HG03460 (cell line): Measurements from ENCODE around the gene MROH2B.
"Not testable (repeated sequence)": the region's sequence is repeated elsewhere in the genome, so short reads cannot be mapped to it uniquely, and the experiment has no call there.

Experiments used
- ATAC-seq: cut with Tn5 transposase; IDR thresholded peaks from one replicate; pipeline ENCODE4 v1.9.1; 2021; ENCODE audit not compliant: unreplicated experiment

MROH2B gene

DNA sequence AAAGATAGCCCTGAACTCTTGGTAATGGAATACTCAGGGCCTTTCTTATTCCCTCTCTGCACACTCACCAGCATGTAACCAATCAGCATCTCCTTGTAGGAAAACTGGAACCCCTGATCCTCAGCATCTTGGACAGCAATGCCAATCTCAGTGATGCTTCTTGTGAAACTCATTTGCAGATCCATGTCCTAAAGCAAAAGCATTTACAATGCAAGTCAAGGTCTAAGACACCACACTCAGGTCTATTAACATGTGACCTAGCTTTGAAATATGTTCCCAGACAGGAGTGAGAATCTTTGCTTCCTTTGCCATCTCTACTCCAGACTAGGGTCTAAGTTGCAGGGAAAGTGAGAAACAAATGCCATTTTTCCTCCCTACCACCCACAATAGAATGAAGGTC is 38.2 kb downstream of the MROH2B start:
- no peak for ATAC-seq

DNA sequence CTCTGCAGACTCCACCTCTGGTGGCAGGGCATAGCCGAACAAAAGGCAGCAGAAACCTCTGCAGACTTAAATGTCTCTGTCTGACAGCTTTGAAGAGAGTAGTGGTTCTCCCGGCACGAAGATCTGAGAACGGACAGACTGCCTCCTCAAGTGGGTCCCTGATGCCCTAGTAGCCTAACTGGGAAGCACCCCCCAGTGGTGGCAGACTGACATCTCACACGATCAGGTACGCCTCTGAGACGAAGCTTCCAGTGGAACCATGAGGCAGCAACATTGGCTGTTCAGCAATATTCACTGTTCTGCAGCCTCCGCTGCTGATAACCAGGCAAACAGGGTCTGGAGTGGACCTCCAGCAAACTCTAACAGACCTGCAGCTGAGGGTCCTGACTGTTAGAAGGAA is 48.5 kb downstream of the MROH2B start:
- ATAC-seq, result not testable (repeated sequence)

DNA sequence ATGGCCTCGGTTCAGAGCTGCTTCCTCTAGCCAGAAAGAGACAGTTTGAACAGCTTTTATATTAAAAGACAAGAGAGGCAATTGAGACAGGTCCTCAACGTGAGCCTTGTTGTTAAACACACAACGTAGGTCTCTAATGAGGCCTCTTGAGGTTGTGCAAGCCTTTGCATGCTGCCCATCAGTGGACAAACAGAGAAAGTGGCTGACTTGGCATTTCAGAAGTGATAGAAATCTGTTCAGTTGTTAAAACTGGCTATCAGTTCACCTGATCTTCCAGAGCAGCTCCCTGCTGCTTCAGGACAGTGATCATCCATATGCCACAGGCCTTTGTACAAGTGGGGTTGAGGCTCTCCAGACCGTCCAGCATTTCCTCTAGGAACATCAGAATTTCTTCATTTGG is 58.8 kb downstream of the MROH2B start:
- ATAC-seq, result no peak

DNA sequence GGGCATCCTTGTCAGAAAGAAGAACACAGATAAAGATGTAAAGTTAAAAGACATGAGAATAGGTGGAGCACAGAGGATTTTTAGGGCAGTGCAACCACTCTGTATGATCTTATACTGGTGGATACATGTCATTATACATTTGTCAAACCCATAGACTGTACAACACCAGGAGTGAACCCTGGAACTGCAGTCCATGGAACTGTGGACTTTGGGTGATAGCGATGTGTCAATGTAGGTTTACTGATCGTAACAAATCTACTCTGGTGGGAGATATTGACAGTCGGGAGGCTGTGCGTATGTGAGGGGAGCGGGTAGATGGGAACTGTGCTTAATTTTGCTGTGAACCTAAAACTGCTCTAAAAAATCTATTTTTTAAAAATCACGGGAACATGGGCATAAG is 60.6 kb downstream of the MROH2B start:
- no peak for ATAC-seq

DNA sequence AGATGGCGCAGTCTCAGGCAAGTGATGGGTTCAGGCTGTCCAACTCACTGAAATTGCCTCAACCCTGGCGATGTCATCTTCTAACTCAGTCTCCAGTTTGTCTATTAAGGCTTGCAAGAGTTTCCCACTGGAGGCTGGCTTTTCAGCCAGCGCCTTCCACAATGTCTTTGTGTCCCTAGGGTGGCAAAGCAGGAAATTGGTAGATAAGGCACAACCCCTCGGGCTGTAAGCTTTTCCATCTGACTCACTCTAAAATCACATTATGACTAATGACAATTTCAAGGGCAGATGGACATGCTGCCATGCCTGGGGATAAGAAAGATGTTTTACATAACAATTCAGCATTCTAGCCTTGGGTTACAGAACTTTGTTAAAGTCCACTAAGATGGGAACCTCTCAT is 61.9 kb downstream of the MROH2B start:
- ATAC-seq, result no peak

DNA sequence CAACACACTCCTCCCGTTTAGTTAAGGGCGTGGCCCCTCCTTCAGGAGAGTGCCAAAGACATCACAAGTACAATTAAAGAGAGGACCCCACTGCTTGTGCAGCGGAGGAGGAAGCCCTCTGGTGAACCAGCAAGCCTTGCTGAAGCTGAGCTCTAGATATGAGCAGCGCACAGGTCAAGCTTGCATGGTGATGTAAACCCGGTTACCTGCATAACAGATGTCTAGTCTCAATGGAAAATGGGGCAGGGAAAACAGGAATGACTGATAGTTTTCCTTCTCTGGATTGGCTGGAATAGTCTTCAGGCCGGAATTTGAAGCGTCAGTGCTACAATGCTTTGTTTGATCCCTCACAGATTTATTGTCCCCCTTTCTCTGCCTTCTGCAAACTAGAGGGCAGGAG is 66.2 kb downstream of the MROH2B start:
- no peak for ATAC-seq

DNA sequence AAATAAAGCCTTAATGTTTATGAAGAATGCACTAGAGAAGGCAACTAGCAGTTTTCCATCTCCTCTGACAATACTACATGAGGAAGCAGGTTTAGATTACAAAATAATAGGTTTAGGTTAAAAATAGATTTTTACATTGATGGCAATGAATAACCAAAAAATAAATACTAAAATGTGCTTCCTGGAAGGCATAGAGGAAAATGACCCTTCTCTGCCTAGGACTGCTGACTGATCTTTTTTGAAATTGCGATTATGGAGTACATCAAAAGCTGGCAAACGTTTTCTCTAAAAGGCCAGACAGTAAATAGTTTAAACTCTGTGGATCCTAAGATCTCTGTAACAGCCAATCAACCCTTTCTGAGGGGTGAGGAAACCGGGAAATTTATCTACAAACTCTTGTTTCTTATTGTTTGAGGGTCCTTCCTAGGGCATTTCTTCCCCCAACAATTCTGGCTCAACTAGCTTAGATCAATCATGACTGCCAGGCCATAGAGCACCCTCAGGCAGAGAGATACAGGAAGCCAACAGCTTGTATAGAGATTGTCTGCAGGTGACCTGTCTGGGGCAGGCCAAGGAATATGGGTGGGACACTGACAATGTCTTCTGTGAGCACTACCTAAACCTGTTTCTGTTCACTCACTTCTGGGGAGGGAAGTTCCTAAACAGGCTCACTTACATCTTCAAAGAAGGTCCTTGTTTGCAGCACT is 67.3 kb downstream of the MROH2B start:
- ATAC-seq, result no peak

- no peak for ATAC-seq
Observed at GRCh38 chr5:40999966-41000365, 71.2 kb downstream of the MROH2B start.

GRCh38 chr5:40999142-40999541 is 72.0 kb downstream of the MROH2B start:
- no peak for ATAC-seq

GRCh38 chr5:40995801-40996586 is 75.1 kb downstream of the MROH2B start:
- ATAC-seq, result no peak

- ATAC-seq, result no peak
Observed at GRCh38 chr5:40991981-40992559, 79.1 kb downstream of the MROH2B start.

DNA sequence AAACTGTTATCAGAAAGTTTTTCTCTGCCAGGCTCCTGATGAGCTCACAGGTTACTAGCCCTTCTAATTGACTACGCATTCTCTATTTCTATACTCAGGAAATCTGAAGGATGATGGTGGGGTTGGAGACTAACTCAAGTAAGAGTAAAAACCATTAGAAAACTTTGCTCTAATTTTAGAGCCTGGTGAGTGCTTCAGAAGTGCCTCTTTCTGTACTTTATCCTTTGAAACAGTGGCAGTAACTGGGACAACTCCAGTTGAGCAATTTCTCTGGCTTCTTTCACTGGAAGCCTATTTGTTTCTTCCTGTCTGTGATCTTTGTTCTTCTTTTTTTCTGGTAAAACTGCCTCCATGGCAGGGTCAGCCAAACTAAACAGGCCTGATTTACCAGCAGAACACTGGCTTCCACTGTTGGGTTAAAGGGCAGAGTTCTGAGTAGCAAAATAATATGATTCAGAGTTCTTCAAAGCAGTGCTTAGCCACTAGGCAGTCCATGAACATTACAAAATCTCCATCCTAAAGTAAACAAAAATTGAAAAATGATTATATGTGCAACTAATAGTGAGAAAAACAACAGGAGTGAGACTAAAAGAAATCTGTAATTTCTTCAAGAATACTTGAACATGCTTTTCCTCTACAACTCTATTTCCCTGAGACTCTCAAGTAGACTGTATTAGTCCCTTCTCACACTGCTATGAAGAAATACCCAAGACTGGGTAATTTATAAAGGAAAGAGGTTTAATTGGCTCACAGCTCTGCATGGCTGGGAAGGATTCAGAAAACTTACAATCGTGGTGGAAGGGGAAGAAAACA is 79.8 kb downstream of the MROH2B start:
- ATAC-seq, result no peak

GRCh38 chr5:40988746-40989510 is 82.2 kb downstream of the MROH2B start:
- ATAC-seq, result no peak

- no peak for ATAC-seq
Observed at GRCh38 chr5:40987349-40987748, 83.8 kb downstream of the MROH2B start.

DNA sequence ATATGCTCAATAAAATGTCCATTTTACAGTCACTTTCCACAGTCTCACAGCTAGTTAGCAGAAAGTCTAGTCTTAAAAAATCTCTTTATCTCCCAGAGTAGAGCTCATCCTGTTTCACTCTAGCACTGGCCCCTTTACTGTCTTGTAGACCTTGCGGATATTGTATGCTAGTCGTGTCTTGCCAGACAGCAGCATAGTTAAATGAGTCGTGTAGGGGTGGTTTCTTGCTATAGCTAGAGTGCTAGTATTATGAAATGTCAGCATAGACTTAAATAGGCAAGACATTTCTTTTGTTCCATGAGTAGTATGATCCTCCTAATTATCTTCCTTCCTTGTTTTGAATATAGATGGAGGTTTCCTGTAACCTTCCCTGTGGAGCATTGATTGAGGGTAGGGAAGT is 84.5 kb downstream of the MROH2B start:
- ATAC-seq, result no peak

- ATAC-seq, result no peak
Observed at GRCh38 chr5:40985501-40985900, 85.6 kb downstream of the MROH2B start.

DNA sequence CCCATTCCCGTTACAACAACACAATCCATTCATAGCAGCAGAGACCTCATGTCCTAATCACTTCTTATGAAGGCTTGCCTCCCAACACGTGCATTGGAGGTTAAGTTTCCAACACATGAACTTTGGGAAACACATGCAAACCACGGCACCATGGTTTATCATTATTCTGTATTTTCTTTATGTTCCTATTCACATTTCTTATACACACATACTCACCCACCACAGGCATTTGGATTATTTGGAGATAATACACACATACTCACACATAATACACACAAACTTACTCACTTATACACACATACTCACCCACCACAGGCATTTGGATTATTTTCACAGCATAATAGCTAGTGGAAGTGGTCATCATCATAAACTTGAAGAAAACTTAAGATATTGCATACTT is 86.3 kb downstream of the MROH2B start:
- ATAC-seq, result no peak

DNA sequence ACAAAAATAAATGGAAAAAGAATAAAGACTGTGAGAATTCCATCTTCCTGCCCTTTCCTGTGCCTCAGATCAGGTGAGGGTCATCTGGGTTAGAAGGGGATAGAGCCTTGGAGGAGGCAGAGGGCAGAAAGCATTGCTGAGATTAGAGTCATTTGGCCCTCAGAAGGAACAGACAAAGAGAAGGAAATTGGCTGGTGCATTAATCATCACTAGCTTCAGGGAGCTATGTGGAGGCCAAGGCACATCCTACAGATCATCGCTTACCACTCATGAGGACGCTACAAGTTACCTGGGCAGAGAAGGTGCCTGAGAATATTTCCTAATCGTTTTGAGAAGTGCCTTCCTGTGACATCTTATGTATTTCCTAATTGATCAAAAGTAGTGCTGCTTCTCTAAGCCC is 87.4 kb downstream of the MROH2B start:
- no peak for ATAC-seq

- ATAC-seq, result no peak
Observed at GRCh38 chr5:40981420-40981819, 89.7 kb downstream of the MROH2B start.

DNA sequence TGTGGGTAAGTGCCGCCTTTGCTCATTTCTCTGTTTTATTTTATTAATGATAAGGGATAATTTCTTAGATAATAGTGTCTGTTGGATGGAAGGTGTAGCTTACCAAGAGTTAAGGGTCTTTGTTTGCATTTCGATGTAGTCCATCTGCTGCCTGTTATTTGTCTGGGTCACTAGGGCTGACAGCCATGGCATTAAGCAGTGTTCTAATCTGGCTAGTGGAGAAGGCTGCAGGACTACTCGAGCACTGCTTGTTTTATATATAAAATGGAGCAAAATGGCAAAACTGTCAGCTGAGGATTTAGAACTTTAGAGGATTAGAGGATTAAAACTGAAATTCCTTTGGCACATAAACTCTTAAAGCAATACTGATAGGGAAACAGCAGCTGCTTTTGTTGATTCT is 94.3 kb downstream of the MROH2B start:
- no peak for ATAC-seq

DNA sequence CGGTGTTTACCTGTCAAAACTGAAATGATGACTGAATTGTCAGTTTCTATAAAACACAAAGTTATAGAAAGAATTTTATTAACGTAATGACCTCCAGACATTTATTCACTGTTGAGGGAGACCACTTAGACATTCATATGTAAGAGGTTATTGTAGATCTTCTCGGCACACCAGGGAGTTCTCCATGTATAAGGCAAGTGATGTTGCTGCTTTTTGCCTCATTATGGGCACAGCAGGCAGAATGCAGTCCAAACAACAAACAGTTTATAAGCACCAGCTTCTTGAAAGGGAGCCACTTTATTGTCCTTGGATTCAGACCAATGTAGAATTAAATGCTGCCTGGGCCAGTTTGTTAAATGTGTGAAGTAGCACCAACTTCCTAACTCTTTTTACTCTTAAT is 95.1 kb downstream of the MROH2B start:
- ATAC-seq, result no peak
